ENCODE results near the gene LYL1. TPM values are rescaled to one million over a fixed set of nuclear protein-coding genes. Genes with fewer than 3 reads are reported as not detected.
A peak's percentile ranks its signal among the peaks of the same experiment; 100 is the strongest.

LYL1 gene
- total and polyA plus RNA-seq, 2 of the 4 experiments (the other 2 are of a cell fraction) = 0.36 to 0.39 TPM

DNA sequence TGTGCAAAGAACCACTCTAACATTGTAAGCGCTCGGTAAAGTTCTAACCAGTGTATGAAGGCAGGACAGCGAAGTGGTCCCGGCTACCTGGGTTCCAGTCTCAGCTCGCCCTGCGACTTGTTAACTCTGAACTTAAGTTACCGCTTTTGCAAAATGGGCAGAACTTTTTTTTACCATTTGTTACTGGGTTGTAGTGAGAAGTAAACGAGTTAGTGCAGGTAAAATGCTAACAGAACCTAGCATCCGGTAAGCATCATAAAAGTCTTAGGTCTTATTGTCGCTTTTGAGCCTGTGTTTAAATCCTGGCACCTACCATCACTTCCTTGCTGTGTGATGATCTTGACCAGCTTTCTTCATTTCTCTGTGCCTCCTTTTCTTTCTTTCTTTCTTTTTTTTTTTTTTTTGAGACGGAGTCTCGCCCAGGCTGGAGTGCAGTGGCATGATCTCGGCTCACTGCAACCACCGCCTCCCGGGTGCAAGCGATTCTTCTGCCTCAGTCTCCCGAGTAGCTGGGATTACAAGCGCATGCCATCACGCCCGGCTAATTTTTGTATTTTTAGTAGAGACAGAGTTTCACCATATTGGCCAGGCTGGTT is 14.6 kb upstream of the LYL1 start:
- Histone ChIP-seq H4K20me1 (ENCODE audit: insufficient read depth, low read length) (peaks cover 35% of the 10 kb centered on the region), H2BK5ac (ENCODE audit: low read depth, low read length, poor library complexity, severe bottlenecking) (peak overlapping the region; percentile 73), H2BK120ac (ENCODE audit: low read depth, low read length) (no peak overlapping the region; the same call in 1 of the 2 replicates), H3K14ac (replicated peaks; ENCODE audit: low read depth, low read length) (peak overlapping the region; percentile 89), H3K18ac (ENCODE audit: low read depth, low read length) (no peak overlapping the region), H3K9me3 (ENCODE audit: control insufficient read depth, insufficient read depth, low read length) (no peaks in the 10 kb centered on the region), H3K79me1 (ENCODE audit: low read depth in 1 of 2, low read length in 2 of 2) (peaks cover 0 to 69% of the 10 kb centered on the region in 2 experiments; a peak in 3 of 4 replicates), H3K4me2 (ENCODE audit: low read depth, low read length) (peak overlapping the region; percentile 90), H3K36me3 (ENCODE audit: control insufficient read depth, insufficient read depth, low read length) (peaks cover 14% of the 10 kb centered on the region), H4K91ac (ENCODE audit: insufficient read depth, low read depth, low read length) (0 out of 2 replicates have a peak overlapping the region, but pooled peaks have one; percentile 42), H2AK9ac (replicated peaks; ENCODE audit: low read depth, low read length, poor library complexity) (peak overlapping the region; percentile 93), H2BK20ac (ENCODE audit: low read depth, low read length) (peak overlapping the region; percentile 66; the same call in 1 of the 2 replicates), H3K23ac (ENCODE audit: low read depth, low read length) (peak overlapping the region; percentile 79; the same call in 1 of the 2 replicates), H3K27ac (ENCODE audit: insufficient read depth, low read length) (no peak overlapping the region), H2AK5ac (ENCODE audit: low read depth, low read length) (peak overlapping the region; percentile 41), H3K9ac (ENCODE audit: low read depth, low read length) (peak overlapping the region; percentile 21), H3K56ac (ENCODE audit: extremely low read depth, insufficient read depth, low read length) (peak overlapping the region; percentile 20; the same call in 1 of the 2 replicates), H3K9me1 (ENCODE audit: insufficient read depth, low read length) (peaks cover 26% of the 10 kb centered on the region), H3K27me3 (ENCODE audit: control insufficient read depth, insufficient read depth, low read length) (no peaks in the 10 kb centered on the region), H4K5ac (ENCODE audit: low read depth, low read length) (peak overlapping the region; percentile 78; the same call in 1 of the 2 replicates), H2AFZ (replicated peaks; ENCODE audit: low read length, poor library complexity) (peak overlapping the region; percentile 91), H3K4me3 (ENCODE audit: insufficient read depth, low read depth, low read length) (peak overlapping the region; percentile 69), H3K4me1 (ENCODE audit: control insufficient read depth, insufficient read depth, low read length) (peaks cover 25% of the 10 kb centered on the region), H2BK15ac (ENCODE audit: low read depth, low read length) (no peak overlapping the region; the same call in 2 of the 3 replicates), H4K8ac (ENCODE audit: low read depth in 2 of 2, low read length in 2 of 2) (peak overlapping the region; percentile 30 to 99), H3K4ac (ENCODE audit: low read depth, low read length) (peak overlapping the region; percentile 90; the same call in 1 of the 2 replicates)
- dilution Hi-C loops (cut with HindIII; ENCODE audit: low sequenced_read_pairs, unreplicated experiment) (no loop called here), in situ Hi-C loops (cut with MboI; ENCODE audit: low sequenced_read_pairs) (no loop called here), intact Hi-C loops (cut with micrococcal nuclease) (loop anchor here (5.0 kb wide), 1 partner anchor 145 kb away; no protein-coding TSS in a partner anchor)
- WGBS, 2 experiments (ENCODE audit: extremely low coverage in 2 of 2, insufficient read length in 1 of 2) = 24% methylated on average over 9 of the region's 20 CpGs; no CpG with 5 or more reads in 1 of the 2 experiments
- ATAC-seq (ENCODE audit: low read depth) = no peak
- POLR2A ChIA-PET (ENCODE audit: unreplicated experiment) = interaction anchor here (0.6 kb wide), 1 partner anchor 1279 kb away, joined by 4 read pairs; no protein-coding TSS in a partner anchor
- BruUV-seq (replicated peaks) = no TSS peak
- CTCF ChIA-PET = interaction anchor here (1.3 kb wide), 1 partner anchor 152 kb away, joined by 3 read pairs; no protein-coding TSS in a partner anchor
- no peak for DNase-seq
- TF ChIP-seq, protein P1, sequence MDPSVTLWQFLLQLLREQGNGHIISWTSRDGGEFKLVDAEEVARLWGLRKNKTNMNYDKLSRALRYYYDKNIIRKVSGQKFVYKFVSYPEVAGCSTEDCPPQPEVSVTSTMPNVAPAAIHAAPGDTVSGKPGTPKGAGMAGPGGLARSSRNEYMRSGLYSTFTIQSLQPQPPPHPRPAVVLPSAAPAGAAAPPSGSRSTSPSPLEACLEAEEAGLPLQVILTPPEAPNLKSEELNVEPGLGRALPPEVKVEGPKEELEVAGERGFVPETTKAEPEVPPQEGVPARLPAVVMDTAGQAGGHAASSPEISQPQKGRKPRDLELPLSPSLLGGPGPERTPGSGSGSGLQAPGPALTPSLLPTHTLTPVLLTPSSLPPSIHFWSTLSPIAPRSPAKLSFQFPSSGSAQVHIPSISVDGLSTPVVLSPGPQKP (IDR thresholded peaks at IDR 0.05; ENCODE audit: borderline replicate concordance, low read depth, low read length) = no peak
- TF ChIP-seq RFX5 (IDR thresholded peaks at IDR 0.05; ENCODE audit: low read depth, low read length) = no peak
- no peak for TF ChIP-seq NFE2L2 (IDR thresholded peaks at IDR 0.05; ENCODE audit: low read depth, low read length)
- TF ChIP-seq, protein P2, sequence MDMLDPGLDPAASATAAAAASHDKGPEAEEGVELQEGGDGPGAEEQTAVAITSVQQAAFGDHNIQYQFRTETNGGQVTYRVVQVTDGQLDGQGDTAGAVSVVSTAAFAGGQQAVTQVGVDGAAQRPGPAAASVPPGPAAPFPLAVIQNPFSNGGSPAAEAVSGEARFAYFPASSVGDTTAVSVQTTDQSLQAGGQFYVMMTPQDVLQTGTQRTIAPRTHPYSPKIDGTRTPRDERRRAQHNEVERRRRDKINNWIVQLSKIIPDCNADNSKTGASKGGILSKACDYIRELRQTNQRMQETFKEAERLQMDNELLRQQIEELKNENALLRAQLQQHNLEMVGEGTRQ (IDR thresholded peaks at IDR 0.05; ENCODE audit: low read depth, low read length) = no peak
- TF ChIP-seq CEBPB (IDR thresholded peaks at IDR 0.05; ENCODE audit: low read depth, low read length) = no peak
- no peak for TF ChIP-seq MAZ (IDR thresholded peaks at IDR 0.05; ENCODE audit: borderline replicate concordance, low read depth, low read length)
- TF ChIP-seq CHD1 (IDR thresholded peaks at IDR 0.05; ENCODE audit: low read depth, low read length) = no peak
- no peak for TF ChIP-seq BHLHE40 (IDR thresholded peaks at IDR 0.05; ENCODE audit: low read depth, low read length)
